Activated CD8-positive, alpha-beta T cell treated with anti-CD3 and anti-CD28 coated beads for 36 hours (primary cell): ENCODE measurements around the gene SPTSSB. TPM values are rescaled to one million over a fixed set of nuclear protein-coding genes. Genes with fewer than 3 reads are reported as not detected.

Source experiments
- ATAC-seq: fragments of 200-7000 bp; cut with Tn5 transposase; one replicate; pipeline ENCODE4 v1.10.0; 2021; ENCODE audit warnings: mild to moderate bottlenecking, moderate library complexity
- CTCF ChIA-PET: fragments of 350-600 bp; sonication (Branson Sonifier 250); formaldehyde crosslinking; loops from one replicate; lab custom pipeline; 2021; ENCODE audit warnings: antibody characterized with exemption; lab: Charles Lee
- POLR2A ChIA-PET: fragments of 350-600 bp; sonication (Branson Sonifier 250); formaldehyde crosslinking; loops from one replicate; lab custom pipeline; 2021; ENCODE audit warnings: antibody characterized with exemption; lab: Charles Lee
- DNase-seq: peaks from one replicate; pipeline ENCODE4 v3.0.0-alpha.2; 2020
- H3K27ac Mint-ChIP-seq: one replicate; pipeline ENCODE4 v1.8.0; 2021; ENCODE audit warnings: mild to moderate bottlenecking, mixed read lengths
- H3K27me3 Mint-ChIP-seq: one replicate; pipeline ENCODE4 v1.8.0; 2021; ENCODE audit warnings: mixed read lengths
- H3K36me3 Mint-ChIP-seq: one replicate; pipeline ENCODE4 v1.8.0; 2021; ENCODE audit warnings: low read depth, mixed read lengths
- H3K4me1 Mint-ChIP-seq: one replicate; pipeline ENCODE4 v1.8.0; 2021; ENCODE audit warnings: low read depth, mixed read lengths
- H3K4me3 Mint-ChIP-seq: one replicate; pipeline ENCODE4 v1.8.0; 2021; ENCODE audit warnings: mild to moderate bottlenecking, moderate library complexity, mixed read lengths
- H3K9me3 Mint-ChIP-seq: one replicate; pipeline ENCODE4 v1.8.0; 2021; ENCODE audit warnings: mixed read lengths
- intact Hi-C: fragments of 100-400 bp; cut with micrococcal nuclease; formaldehyde crosslinking; loops from one replicate; pipeline ENCODE4 v1.10.0; 2022
- total RNA-seq, 2 experiments: library from RNA; stranded (reverse); gene quantifications; one replicate each; pipeline ENCODE4 v1.2.3, GENCODE V29; 2021
- TF ChIP-seq, protein P1 (sequence below): fragments of 200-600 bp; IDR thresholded peaks from one replicate; pipeline ENCODE4 v1.8.0; 2022; ENCODE audit warnings: antibody characterized with exemption, mild to moderate bottlenecking

The SPTSSB gene
- total RNA-seq, 2 experiments from 2014 or later = not detected

DNA sequence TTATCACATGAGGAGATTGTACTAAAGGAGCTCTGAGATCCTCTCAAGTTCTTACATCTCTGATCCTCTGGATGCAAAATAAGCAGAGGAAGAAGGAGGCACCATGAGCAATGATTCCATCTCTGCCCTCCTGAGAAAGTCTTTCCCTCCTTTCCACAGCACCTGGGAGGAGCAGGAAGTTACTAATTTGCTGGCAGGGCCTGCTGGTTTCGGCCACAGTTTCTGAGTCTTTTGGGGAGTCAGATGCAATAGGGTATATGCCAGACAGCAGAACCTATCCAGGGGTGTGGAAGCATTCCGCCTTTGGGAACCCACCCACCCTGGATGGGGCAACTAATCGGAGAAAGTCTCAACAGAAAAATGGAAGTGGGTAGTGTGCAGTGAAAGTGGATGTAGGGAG, 38.5 kb upstream of the SPTSSB start:
- Mint-ChIP-seq H3K27ac (no peak overlapping the region), H3K4me3 (no peak overlapping the region), H3K36me3 (no peaks in the 10 kb centered on the region), H3K9me3 (no peaks in the 10 kb centered on the region), H3K4me1 (peaks cover 17% of the 10 kb centered on the region), H3K27me3 (peaks cover 3% of the 10 kb centered on the region)
- CTCF ChIA-PET = interaction anchor here (0.6 to 3.6 kb wide), 7 partner anchors 9 to 712 kb away, joined by 3 to 52 read pairs (median 5); no protein-coding TSS in a partner anchor
- no peak for ATAC-seq
- DNase-seq = no peak
- intact Hi-C loops = loop anchor here (1.0 to 10.0 kb wide), 2 partner anchors 137 to 455 kb away; no protein-coding TSS in a partner anchor
- TF ChIP-seq, protein P1, sequence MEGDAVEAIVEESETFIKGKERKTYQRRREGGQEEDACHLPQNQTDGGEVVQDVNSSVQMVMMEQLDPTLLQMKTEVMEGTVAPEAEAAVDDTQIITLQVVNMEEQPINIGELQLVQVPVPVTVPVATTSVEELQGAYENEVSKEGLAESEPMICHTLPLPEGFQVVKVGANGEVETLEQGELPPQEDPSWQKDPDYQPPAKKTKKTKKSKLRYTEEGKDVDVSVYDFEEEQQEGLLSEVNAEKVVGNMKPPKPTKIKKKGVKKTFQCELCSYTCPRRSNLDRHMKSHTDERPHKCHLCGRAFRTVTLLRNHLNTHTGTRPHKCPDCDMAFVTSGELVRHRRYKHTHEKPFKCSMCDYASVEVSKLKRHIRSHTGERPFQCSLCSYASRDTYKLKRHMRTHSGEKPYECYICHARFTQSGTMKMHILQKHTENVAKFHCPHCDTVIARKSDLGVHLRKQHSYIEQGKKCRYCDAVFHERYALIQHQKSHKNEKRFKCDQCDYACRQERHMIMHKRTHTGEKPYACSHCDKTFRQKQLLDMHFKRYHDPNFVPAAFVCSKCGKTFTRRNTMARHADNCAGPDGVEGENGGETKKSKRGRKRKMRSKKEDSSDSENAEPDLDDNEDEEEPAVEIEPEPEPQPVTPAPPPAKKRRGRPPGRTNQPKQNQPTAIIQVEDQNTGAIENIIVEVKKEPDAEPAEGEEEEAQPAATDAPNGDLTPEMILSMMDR = no peak
- POLR2A ChIA-PET = no interaction called here

DNA sequence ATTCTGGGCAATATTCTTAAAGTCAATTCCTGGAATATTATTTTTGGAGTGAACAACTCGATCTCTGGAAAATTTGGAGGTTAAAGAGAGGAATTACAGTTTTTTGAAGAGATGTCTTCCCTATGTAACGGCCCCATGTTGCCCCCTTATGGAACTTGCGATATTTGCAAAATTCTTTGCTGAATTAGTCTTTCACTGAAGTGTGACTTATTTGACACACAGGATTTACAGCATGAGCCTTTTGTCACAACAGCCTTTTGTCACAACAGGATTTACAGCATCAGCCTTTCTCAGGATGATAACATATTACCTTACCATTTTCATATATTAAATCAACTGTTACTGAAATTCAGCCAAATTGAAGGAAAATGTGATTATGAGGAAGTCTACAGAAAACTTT, 37.8 kb upstream of the SPTSSB start:
- peak; percentile 58 for ATAC-seq
- Mint-ChIP-seq H3K4me3 (no peak overlapping the region), H3K4me1 (peaks cover 17% of the 10 kb centered on the region), H3K9me3 (no peaks in the 10 kb centered on the region), H3K27me3 (peaks cover 6% of the 10 kb centered on the region), H3K36me3 (no peaks in the 10 kb centered on the region), H3K27ac (no peak overlapping the region)
- CTCF ChIA-PET = interaction anchor here (0.6 to 3.6 kb wide), 22 partner anchors 9 to 453 kb away, joined by 3 to 52 read pairs (median 6); partner anchors contain the start of genes NMD3 and SPTSSB
- POLR2A ChIA-PET = interaction anchor here (0.9 kb wide), 1 partner anchor 17 kb away, joined by 4 read pairs; no protein-coding TSS in a partner anchor
- peak; percentile 56 for DNase-seq
- intact Hi-C loops = loop anchor here (1.0 to 10.0 kb wide), 2 partner anchors 136 to 454 kb away; no protein-coding TSS in a partner anchor
- TF ChIP-seq, protein P1 = peak; percentile 83

DNA sequence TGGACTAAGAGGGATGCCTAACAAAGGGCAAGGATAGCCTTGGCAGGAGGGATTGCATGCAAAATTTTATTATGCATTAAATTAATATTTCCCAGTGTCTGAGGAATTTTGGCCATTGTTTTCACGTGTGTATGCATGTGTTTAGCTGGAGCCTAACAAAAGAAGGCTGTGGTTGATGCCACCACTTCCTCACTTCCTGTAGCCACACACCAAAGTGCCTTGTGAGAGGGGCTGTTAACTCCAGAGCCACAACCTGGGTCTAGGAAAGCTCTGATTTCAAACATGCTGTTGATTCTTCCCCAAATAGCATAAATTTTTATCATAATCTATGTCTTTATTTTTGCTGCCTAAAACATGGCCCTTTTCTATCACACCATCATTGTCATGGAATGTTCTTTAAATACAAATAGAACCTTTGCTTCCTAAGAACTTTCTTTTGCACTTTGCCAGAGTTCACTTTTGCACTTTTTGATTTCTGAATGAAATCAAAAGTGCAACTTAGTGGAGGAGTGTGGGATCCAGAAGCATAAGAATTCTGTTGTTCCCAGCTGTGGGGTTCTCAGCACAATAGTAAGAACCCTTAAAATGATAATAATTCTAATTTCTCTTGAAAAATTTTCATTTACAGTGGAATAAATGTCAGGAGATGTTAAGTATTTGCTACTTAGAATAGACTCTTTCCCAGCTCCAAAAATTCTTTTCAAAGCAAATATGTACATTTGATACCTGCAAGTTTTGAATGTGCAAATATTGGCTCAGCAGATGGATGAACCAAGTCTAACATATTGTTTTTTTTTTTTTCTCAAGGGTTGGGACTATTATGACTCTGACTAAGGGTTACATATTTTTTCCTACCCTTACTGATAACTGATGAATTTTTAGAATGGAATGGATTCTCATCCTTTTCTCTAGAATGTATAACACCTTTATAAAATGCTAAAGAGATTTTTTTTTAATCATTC, 35.6 kb upstream of the SPTSSB start:
- POLR2A ChIA-PET = no interaction called here
- Mint-ChIP-seq H3K27me3 (peaks cover 8% of the 10 kb centered on the region), H3K36me3 (no peaks in the 10 kb centered on the region), H3K9me3 (no peaks in the 10 kb centered on the region), H3K4me1 (peaks cover 17% of the 10 kb centered on the region), H3K27ac (no peak overlapping the region), H3K4me3 (no peak overlapping the region)
- ATAC-seq = no peak
- DNase-seq = peak; percentile 30
- CTCF ChIA-PET = interaction anchor here (0.8 to 2.5 kb wide), 7 partner anchors 9 to 309 kb away, joined by 3 to 10 read pairs (median 3); no protein-coding TSS in a partner anchor
- TF ChIP-seq, protein P1 = no peak
- intact Hi-C loops = loop anchor here (10.0 kb wide), 1 partner anchor 452 kb away; no protein-coding TSS in a partner anchor

DNA sequence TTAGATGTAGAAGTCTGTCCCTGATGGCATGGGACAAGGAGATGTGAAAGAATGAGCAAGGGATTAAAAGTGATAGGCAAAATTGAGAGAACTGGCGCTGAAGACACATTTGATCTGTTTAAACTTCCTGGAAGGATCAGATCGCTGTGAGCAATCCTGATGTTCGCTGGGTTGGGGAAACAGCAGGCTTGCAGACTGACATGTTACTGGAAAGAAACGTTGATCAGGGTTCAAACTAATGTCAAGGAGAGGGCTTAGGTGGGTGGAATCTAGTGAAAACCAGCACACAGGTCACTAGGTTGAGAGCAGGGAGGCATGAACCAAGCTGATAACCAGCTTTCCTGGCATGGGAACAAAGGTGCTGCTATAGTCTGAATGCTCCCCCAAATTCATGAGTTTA, 34.5 kb upstream of the SPTSSB start:
- Mint-ChIP-seq H3K4me1 (peaks cover 17% of the 10 kb centered on the region), H3K4me3 (no peak overlapping the region), H3K9me3 (no peaks in the 10 kb centered on the region), H3K27ac (no peak overlapping the region), H3K27me3 (peaks cover 8% of the 10 kb centered on the region), H3K36me3 (no peaks in the 10 kb centered on the region)
- CTCF ChIA-PET = interaction anchor here (1.0 to 2.4 kb wide), 3 partner anchors 8 to 133 kb away, joined by 3 to 10 read pairs (median 3); no protein-coding TSS in a partner anchor
- POLR2A ChIA-PET = no interaction called here
- ATAC-seq = no peak
- DNase-seq = no peak
- intact Hi-C loops = loop anchor here (10.0 kb wide), 1 partner anchor 451 kb away; no protein-coding TSS in a partner anchor
- TF ChIP-seq, protein P1 = no peak
